Upper lobe of right lung (tissue), 1 donor: Measurements from ENCODE around the gene TRMU. TPM values are rescaled to one million over a fixed set of nuclear protein-coding genes. Genes with fewer than 3 reads are reported as not detected.
"Not testable (repeated sequence)": the region's sequence is repeated elsewhere in the genome, so short reads cannot be mapped to it uniquely, and the experiment has no call there.

ENCODE experiments used
- ATAC-seq: fragments of 200-7000 bp; cut with Tn5 transposase; one replicate; pipeline ENCODE4 v1.9.1; 2020; ENCODE audit warnings: mild to moderate bottlenecking, moderate library complexity
- DNase-seq: peaks from one replicate; pipeline ENCODE4 v3.0.0-alpha.2; 2020
- H3K27ac ChIP-seq: fragments of 200-600 bp; one replicate; pipeline ENCODE4 v1.8.0; 2022
- H3K27me3 ChIP-seq: fragments of 200-600 bp; one replicate; pipeline ENCODE4 v1.8.0; 2022; ENCODE audit warnings: mild to moderate bottlenecking
- H3K36me3 ChIP-seq: fragments of 200-600 bp; one replicate; pipeline ENCODE4 v1.8.0; 2022
- H3K4me1 ChIP-seq: fragments of 200-600 bp; one replicate; pipeline ENCODE4 v1.8.0; 2022
- H3K4me3 ChIP-seq: fragments of 200-600 bp; one replicate; pipeline ENCODE4 v1.8.0; 2022; ENCODE audit warnings: mild to moderate bottlenecking
- H3K9me3 ChIP-seq: fragments of 200-600 bp; one replicate; pipeline ENCODE4 v1.8.0; 2022
- CTCF ChIP-seq: fragments of 200-600 bp; IDR thresholded peaks from one replicate; pipeline ENCODE4 v1.8.0; 2022; ENCODE audit warnings: antibody characterized with exemption
- intact Hi-C: fragments of 100-400 bp; cut with DNase I; formaldehyde crosslinking; loops from one replicate; pipeline ENCODE4 v1.11.0; 2022
- total RNA-seq: library from RNA; stranded (reverse); fragmentation: NEBNext Ultra II Directional; extraction: Animal tissue kit (Norgen Biotek cat#: 25700); gene quantifications from one replicate; pipeline ENCODE4 v1.2.1, GENCODE V29; 2021
- donor health status: DM: no; HTN: yes; CAD: no; lungs with severe emphysema.

TRMU gene
- total RNA-seq, 1 donor from 2014 or later, result 34.9 TPM

GRCh38 chr22:46309526-46310085, 25.9 kb upstream of the TRMU start:
- TF ChIP-seq CTCF, result no peak
- Histone ChIP-seq H3K4me3 (no peak overlapping the region), H3K9me3 (no peaks in the 10 kb centered on the region), H3K27ac (no peak overlapping the region), H3K36me3 (no peaks in the 10 kb centered on the region), H3K4me1 (no peaks in the 10 kb centered on the region), H3K27me3 (no peaks in the 10 kb centered on the region)
- DNase-seq, result no peak
- intact Hi-C loops, result loop anchor here (10.0 kb wide), 2 partner anchors 185 to 315 kb away; no protein-coding TSS in a partner anchor
- no peak for ATAC-seq

- no peak for TF ChIP-seq CTCF
- H3K36me3 ChIP-seq, result no peaks in the 10 kb centered on the region
- no peaks in the 10 kb centered on the region for H3K9me3 ChIP-seq
- ATAC-seq (no peak), DNase-seq (no peak)
- no peaks in the 10 kb centered on the region for H3K27me3 ChIP-seq
- intact Hi-C loops, result loop anchor here (10.0 kb wide), 2 partner anchors 187 to 317 kb away; no protein-coding TSS in a partner anchor
- H3K4me3 ChIP-seq, result no peak overlapping the region
- H3K27ac ChIP-seq, result no peak overlapping the region
- H3K4me1 ChIP-seq, result no peaks in the 10 kb centered on the region
These were observed 23.5 kb upstream of the TRMU start for GRCh38 chr22:46312056-46312455.

- H3K27me3 ChIP-seq, H3K4me3 ChIP-seq, DNase-seq, ATAC-seq, H3K27ac ChIP-seq, H3K36me3 ChIP-seq, H3K4me1 ChIP-seq, H3K9me3 ChIP-seq: not testable (repeated sequence)
- intact Hi-C loops, result loop anchor here (10.0 kb wide), 2 partner anchors 188 to 318 kb away; no protein-coding TSS in a partner anchor
These were observed 22.7 kb upstream of the TRMU start for GRCh38 chr22:46312848-46313247.

- H3K27ac ChIP-seq, result no peak overlapping the region
- intact Hi-C loops, result loop anchor here (10.0 kb wide), 2 partner anchors 191 to 321 kb away; no protein-coding TSS in a partner anchor
- no peak for TF ChIP-seq CTCF
- H3K4me1 ChIP-seq, result no peaks in the 10 kb centered on the region
- H3K9me3 ChIP-seq, result no peaks in the 10 kb centered on the region
- H3K27me3 ChIP-seq, result no peaks in the 10 kb centered on the region
- no peaks in the 10 kb centered on the region for H3K36me3 ChIP-seq
- no peak for DNase-seq
- no peak overlapping the region for H3K4me3 ChIP-seq
- no peak for ATAC-seq
These were observed 19.5 kb upstream of the TRMU start for GRCh38 chr22:46315976-46316375.

- no peak for TF ChIP-seq CTCF
- Histone ChIP-seq H3K27me3 (no peaks in the 10 kb centered on the region), H3K9me3 (no peaks in the 10 kb centered on the region), H3K27ac (no peak overlapping the region), H3K4me1 (no peaks in the 10 kb centered on the region), H3K36me3 (no peaks in the 10 kb centered on the region), H3K4me3 (no peak overlapping the region)
- DNase-seq (no peak), ATAC-seq (no peak)
- intact Hi-C loops, result loop anchor here (10.0 kb wide), 2 partner anchors 193 to 323 kb away; no protein-coding TSS in a partner anchor
These were observed 17.9 kb upstream of the TRMU start for GRCh38 chr22:46317646-46318045.

- no peak for ATAC-seq
- no peak for DNase-seq
- Histone ChIP-seq H3K4me3 (no peak overlapping the region), H3K27ac (no peak overlapping the region), H3K9me3 (no peaks in the 10 kb centered on the region), H3K36me3 (no peaks in the 10 kb centered on the region), H3K27me3 (no peaks in the 10 kb centered on the region), H3K4me1 (no peaks in the 10 kb centered on the region)
- TF ChIP-seq CTCF, result no peak
- intact Hi-C loops, result loop anchor here (10.0 kb wide), 2 partner anchors 194 to 324 kb away; no protein-coding TSS in a partner anchor
These were observed 16.9 kb upstream of the TRMU start for GRCh38 chr22:46318576-46318975.
